Endodermal cell (in vitro differentiated cells): ENCODE data around the gene PRICKLE1. TPM values are rescaled to one million over a fixed set of nuclear protein-coding genes. Genes with fewer than 3 reads are reported as not detected.

ENCODE experiments used
- DNase-seq: peaks from one replicate; pipeline ENCODE4 v3.0.0-alpha.2; 2017
- H3K27ac ChIP-seq: 2 replicates; pipeline ENCODE4 v1.5.1; 2013; ENCODE audit warnings: mild to moderate bottlenecking, low read depth, low read length, moderate library complexity
- H3K27me3 ChIP-seq: 2 replicates; pipeline ENCODE4 v1.6.1; 2013; ENCODE audit warnings: mild to moderate bottlenecking, low read length, moderate library complexity; ENCODE audit not compliant: insufficient read depth, control insufficient read depth, poor library complexity, severe bottlenecking
- H3K36me3 ChIP-seq: 2 replicates; pipeline ENCODE4 v1.7.0; 2013; ENCODE audit warnings: mild to moderate bottlenecking, low read length, moderate library complexity; ENCODE audit not compliant: control insufficient read depth, insufficient read depth
- H3K4me1 ChIP-seq: one replicate; pipeline ENCODE4 v1.7.0; 2013; ENCODE audit warnings: low read length; ENCODE audit not compliant: control insufficient read depth, insufficient read depth
- H3K4me3 ChIP-seq: 2 replicates; pipeline ENCODE4 v1.5.1; 2013; ENCODE audit warnings: mild to moderate bottlenecking, low read length, moderate library complexity
- H3K9ac ChIP-seq: 2 replicates; pipeline ENCODE4 v1.6.1; 2013; ENCODE audit warnings: mild to moderate bottlenecking, low read length, moderate library complexity; ENCODE audit not compliant: poor library complexity, severe bottlenecking; ENCODE audit errors: extremely low read depth
- H3K9me3 ChIP-seq: 2 replicates; pipeline ENCODE4 v1.6.1; 2013; ENCODE audit warnings: mild to moderate bottlenecking, low read length, moderate library complexity; ENCODE audit not compliant: control insufficient read depth
- H3K27ac Mint-ChIP-seq: 2 replicates; pipeline ENCODE4 v1.8.0; 2020; ENCODE audit warnings: mixed read lengths
- H3K27me3 Mint-ChIP-seq: 2 replicates; pipeline ENCODE4 v1.8.0; 2021; ENCODE audit warnings: mild to moderate bottlenecking, mixed read lengths; ENCODE audit not compliant: insufficient read depth
- H3K36me3 Mint-ChIP-seq: 2 replicates; pipeline ENCODE4 v1.8.0; 2020; ENCODE audit warnings: low read depth, mixed read lengths
- H3K4me1 Mint-ChIP-seq: 2 replicates; pipeline ENCODE4 v1.8.0; 2020; ENCODE audit warnings: mixed read lengths
- H3K4me3 Mint-ChIP-seq: 2 replicates; pipeline ENCODE4 v1.8.0; 2020; ENCODE audit warnings: mild to moderate bottlenecking, moderate library complexity, mixed read lengths
- H3K9me3 Mint-ChIP-seq: 2 replicates; pipeline ENCODE4 v1.8.0; 2020; ENCODE audit warnings: mild to moderate bottlenecking, mixed read lengths
- CTCF ChIP-seq: fragments of 200-600 bp; sonication (generic); conservative IDR thresholded peaks from 2 replicates; pipeline ENCODE4 v1.5.0; 2021; ENCODE audit warnings: antibody characterized with exemption, mild to moderate bottlenecking
- WGBS, 2 experiments: methylation state at CpG; one replicate each; pipeline versions ENCODE4 v1.1.5 to v1.1.7; 2013; ENCODE audit warnings: missing lambda C conversion rate in 2 of 2, mixed read lengths in 1 of 2; ENCODE audit not compliant: insufficient coverage in 1 of 2, insufficient read length in 1 of 2; 5-methylcytosine and 5-hydroxymethylcytosine counted together
- total RNA-seq, 2 donors: library from RNA; stranded (reverse); fragmentation: NEBNext Ultra II Directional in 1 of 2; extraction: Animal tissue kit (Norgen Biotek cat#: 25700) in 1 of 2; gene quantifications; 2 replicates in 1 of 2; 3 replicates in 1 of 2; pipeline ENCODE4 v1.2.1, GENCODE V29; 2021

PRICKLE1 gene
- total RNA-seq, 2 donors from 2014 or later, result 8.3 to 20.6 TPM

GRCh38 chr12:42444192-42444943 lies 145.2 kb downstream of the PRICKLE1 start:
- no peak overlapping the region for H3K4me3 Mint-ChIP-seq
- H3K27me3 Mint-ChIP-seq, result no peaks in the 10 kb centered on the region
- H3K9ac ChIP-seq, result no peak overlapping the region
- H3K4me3 ChIP-seq, result peak overlapping the region; percentile 11
- no peak for TF ChIP-seq CTCF
- no peaks in the 10 kb centered on the region for H3K27me3 ChIP-seq
- H3K9me3 ChIP-seq, result peaks cover 39% of the 10 kb centered on the region
- 94 to 95% methylated on average over 7 of the region's 7 CpGs for WGBS, 2 experiments
- H3K4me1 ChIP-seq, result no peaks in the 10 kb centered on the region
- H3K27ac ChIP-seq, result no peak overlapping the region
- H3K9me3 Mint-ChIP-seq, result peaks cover 26% of the 10 kb centered on the region
- peaks cover 84% of the 10 kb centered on the region for H3K36me3 ChIP-seq
- peaks cover 32% of the 10 kb centered on the region for H3K4me1 Mint-ChIP-seq
- no peak for DNase-seq
- no peak overlapping the region for H3K27ac Mint-ChIP-seq
- H3K36me3 Mint-ChIP-seq, result peaks cover 77% of the 10 kb centered on the region

GRCh38 chr12:42442888-42443287 lies 146.7 kb downstream of the PRICKLE1 start:
- Histone ChIP-seq H3K27me3 (no peaks in the 10 kb centered on the region), H3K4me1 (no peaks in the 10 kb centered on the region), H3K9ac (no peak overlapping the region), H3K4me3 (no peak overlapping the region), H3K36me3 (peaks cover 71% of the 10 kb centered on the region), H3K9me3 (peaks cover 39% of the 10 kb centered on the region), H3K27ac (no peak overlapping the region)
- Mint-ChIP-seq H3K27me3 (no peaks in the 10 kb centered on the region), H3K27ac (no peak overlapping the region), H3K4me3 (no peak overlapping the region), H3K4me1 (peaks cover 31% of the 10 kb centered on the region), H3K9me3 (peaks cover 26% of the 10 kb centered on the region), H3K36me3 (peaks cover 62% of the 10 kb centered on the region)
- WGBS, 2 experiments, result 94% methylated on average over 6 to 8 of the region's 8 CpGs
- DNase-seq, result no peak
- TF ChIP-seq CTCF, result no peak

- whole genome bisulfite sequencing, 2 experiments, result 92 to 95% methylated on average over 14 to 19 of the region's 19 CpGs
- H3K36me3 Mint-ChIP-seq, result peaks cover 59% of the 10 kb centered on the region
- H3K9me3 Mint-ChIP-seq, result peaks cover 26% of the 10 kb centered on the region
- H3K4me3 Mint-ChIP-seq, result peak overlapping the region; percentile 8
- no peak overlapping the region for H3K9ac ChIP-seq
- TF ChIP-seq CTCF, result no peak
- H3K4me3 ChIP-seq, result no peak overlapping the region
- H3K27ac ChIP-seq, result no peak overlapping the region
- H3K4me1 ChIP-seq, result no peaks in the 10 kb centered on the region
- DNase-seq, result no peak
- peaks cover 39% of the 10 kb centered on the region for H3K9me3 ChIP-seq
- H3K4me1 Mint-ChIP-seq, result peaks cover 28% of the 10 kb centered on the region
- no peaks in the 10 kb centered on the region for H3K27me3 ChIP-seq
- H3K27ac Mint-ChIP-seq, result peak overlapping the region; percentile 84
- H3K27me3 Mint-ChIP-seq, result no peaks in the 10 kb centered on the region
- H3K36me3 ChIP-seq, result peaks cover 66% of the 10 kb centered on the region
Measured at GRCh38 chr12:42442311-42442759, 147.2 kb downstream of the PRICKLE1 start.
